Thymus (tissue), 11 donors: ENCODE data around the gene ADAMTS5. TPM values are rescaled to one million over a fixed set of nuclear protein-coding genes. Genes with fewer than 3 reads are reported as not detected.
A peak's percentile ranks its signal among the peaks of the same experiment; 100 is the strongest.

Source experiments
- DNase-seq, 9 donors: peaks; one replicate each; pipeline ENCODE4 v3.0.0-alpha.2; 2013; ENCODE audit warnings: low spot score in 9 of 9, low read depth in 6 of 9, missing footprints in 1 of 9
- H3K27ac ChIP-seq, 2 donors: one replicate each; pipeline ENCODE4 v1.5.1; 2013; ENCODE audit warnings: control low read depth in 1 of 2, low read depth in 1 of 2, low read length in 1 of 2, mild to moderate bottlenecking in 1 of 2, moderate library complexity in 1 of 2
- H3K27me3 ChIP-seq, 2 donors: one replicate each; pipeline ENCODE4 v1.5.1; 2013; ENCODE audit warnings: low read length in 1 of 2; ENCODE audit not compliant: control insufficient read depth in 2 of 2, insufficient read depth in 1 of 2
- H3K36me3 ChIP-seq, 2 donors: one replicate each; pipeline ENCODE4 v1.5.1; 2013; ENCODE audit warnings: low read length in 1 of 2, mild to moderate bottlenecking in 1 of 2, moderate library complexity in 1 of 2; ENCODE audit not compliant: control insufficient read depth in 2 of 2, insufficient read depth in 2 of 2
- H3K4me1 ChIP-seq, 2 donors: one replicate each; pipeline ENCODE4 v1.5.1; 2013; ENCODE audit warnings: low read length in 2 of 2; ENCODE audit not compliant: control insufficient read depth in 2 of 2, insufficient read depth in 2 of 2
- H3K4me3 ChIP-seq, 2 donors: one replicate each; pipeline ENCODE4 v1.5.1; 2013; ENCODE audit warnings: low read length in 2 of 2, control low read depth in 1 of 2, mild to moderate bottlenecking in 1 of 2
- H3K9me3 ChIP-seq, 2 donors: one replicate each; pipeline ENCODE4 v1.5.1; 2013; ENCODE audit warnings: low read length in 1 of 2, mild to moderate bottlenecking in 1 of 2; ENCODE audit not compliant: control insufficient read depth in 2 of 2, insufficient read depth in 1 of 2
- WGBS: extraction: QIAGEN DNeasy Blood & Tissue Kit; methylation state at CpG from one replicate; pipeline ENCODE4 v1.1.7; 2013; 5-methylcytosine and 5-hydroxymethylcytosine counted together
- polyA plus RNA-seq: library from polyadenylated mRNA; stranded (reverse); fragments of 200-250 nt; gene quantifications from one replicate; pipeline ENCODE4 v1.2.3, GENCODE V29; 2013
- total RNA-seq: library from RNA; stranded (reverse); fragments of 120-200 nt; gene quantifications from one replicate; pipeline ENCODE4 v1.2.4, GENCODE V29; 2013
- donor health status: healthy.

Gene ADAMTS5
- total and polyA plus RNA-seq, 2 donors = 0.52 to 0.75 TPM

DNA sequence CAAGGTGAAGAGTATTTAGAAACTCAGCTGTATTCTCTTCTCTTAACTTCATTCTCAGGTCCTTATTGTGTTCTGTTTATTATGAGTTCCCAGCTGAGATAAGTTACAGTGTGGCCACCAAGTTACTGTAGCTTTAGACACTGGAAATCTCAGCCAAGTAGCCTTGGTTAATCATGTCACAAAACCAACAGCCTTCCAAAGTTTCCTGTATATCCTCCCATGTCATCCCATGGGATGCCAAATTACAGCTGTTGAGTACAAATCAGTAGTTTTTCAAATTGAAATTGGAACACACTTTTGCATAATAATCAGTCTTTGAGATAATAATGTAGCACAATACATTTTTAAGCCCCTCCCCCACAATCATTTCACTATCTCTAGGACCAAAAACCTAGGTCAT is 10.7 kb downstream of the ADAMTS5 start:
- no peaks in the 10 kb centered on the region for H3K4me1 ChIP-seq
- no peak overlapping the region for H3K27ac ChIP-seq
- H3K27me3 ChIP-seq = no peaks in the 10 kb centered on the region
- H3K36me3 ChIP-seq = no peaks in the 10 kb centered on the region
- no peak for DNase-seq
- no peak overlapping the region for H3K4me3 ChIP-seq
- H3K9me3 ChIP-seq = no peaks in the 10 kb centered on the region

DNA sequence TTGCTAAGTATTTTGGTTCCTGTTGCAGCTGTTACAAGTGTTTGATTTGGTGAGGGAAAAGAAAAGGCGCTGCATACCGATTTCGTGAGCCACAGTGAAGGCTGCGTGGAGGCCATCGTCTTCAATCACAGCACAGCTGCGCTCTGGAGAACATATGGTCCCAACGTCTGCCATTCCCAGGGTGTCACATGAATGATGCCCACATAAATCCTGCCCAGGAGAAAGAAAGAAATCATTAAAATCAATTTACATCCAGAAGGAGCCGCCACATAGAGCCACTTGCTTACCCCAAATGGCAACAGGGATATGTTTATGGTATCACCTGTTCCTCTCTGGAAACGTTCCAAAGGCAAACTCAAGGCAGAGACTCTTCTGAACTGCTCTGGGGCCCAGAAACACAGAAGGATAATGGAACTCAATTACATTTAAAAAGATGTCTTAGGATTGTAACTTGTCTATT is 12.2 kb downstream of the ADAMTS5 start:
- 92% methylated on average over 9 of the region's 9 CpGs for WGBS
- Histone ChIP-seq H3K4me1 (no peaks in the 10 kb centered on the region), H3K27me3 (no peaks in the 10 kb centered on the region), H3K9me3 (no peaks in the 10 kb centered on the region), H3K36me3 (no peaks in the 10 kb centered on the region), H3K4me3 (no peak overlapping the region), H3K27ac (no peak overlapping the region)
- DNase-seq = no peak

DNA sequence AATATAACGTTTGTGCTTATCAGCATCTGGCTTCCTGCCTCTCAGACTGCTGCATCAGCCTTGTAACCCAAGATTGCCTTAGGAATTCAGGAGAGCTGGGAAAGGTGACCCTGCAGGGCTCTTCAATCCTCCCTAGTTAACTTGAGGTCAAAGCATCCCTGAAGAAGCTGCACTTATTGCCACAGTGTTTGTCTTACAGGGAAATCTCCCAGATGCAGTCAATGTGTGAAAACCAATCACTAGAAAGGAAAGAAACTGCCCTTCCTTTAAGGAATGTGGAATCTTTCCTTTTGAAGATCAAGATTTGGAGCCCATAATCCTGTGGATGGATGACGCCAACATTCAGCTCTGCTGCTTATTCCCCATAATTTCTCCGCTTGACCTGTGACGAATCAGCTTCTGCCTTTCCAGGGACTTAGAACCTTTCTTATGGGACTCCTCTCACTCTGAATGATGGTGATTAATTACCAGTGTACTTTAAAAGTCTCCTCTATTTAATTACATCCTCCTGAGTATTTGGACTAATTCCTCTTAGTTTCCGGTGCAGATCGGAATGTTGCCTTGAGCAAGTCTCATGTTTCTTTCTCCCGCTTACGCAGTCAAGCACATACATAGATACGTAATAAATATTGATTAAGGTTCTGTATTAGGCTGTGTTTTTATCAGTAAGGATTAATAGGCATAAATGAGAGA is 14.4 kb downstream of the ADAMTS5 start:
- H3K27ac ChIP-seq = no peak overlapping the region
- no peaks in the 10 kb centered on the region for H3K27me3 ChIP-seq
- H3K9me3 ChIP-seq = no peaks in the 10 kb centered on the region
- H3K36me3 ChIP-seq = no peaks in the 10 kb centered on the region
- no peak for DNase-seq
- WGBS = 71% methylated on average over 9 of the region's 9 CpGs
- no peaks in the 10 kb centered on the region for H3K4me1 ChIP-seq
- no peak overlapping the region for H3K4me3 ChIP-seq

DNA sequence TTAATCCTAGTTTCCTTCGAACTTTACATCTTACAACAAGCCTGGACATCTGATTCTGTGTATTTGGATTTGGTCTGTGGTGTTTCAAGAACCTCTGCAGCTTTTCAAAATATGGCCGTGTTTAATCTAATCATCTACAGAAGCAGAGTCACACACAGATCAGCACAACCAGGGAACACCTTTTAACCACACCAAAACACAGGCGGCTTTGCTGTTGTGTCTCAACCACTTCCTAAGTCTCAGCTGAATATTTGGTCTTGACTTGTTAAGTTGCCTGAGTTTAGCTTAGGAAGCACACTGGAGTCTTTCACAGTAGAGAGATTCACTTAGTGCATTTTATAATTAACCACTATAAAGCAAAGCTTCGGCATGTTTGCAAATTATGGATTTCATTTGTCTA is 17.1 kb downstream of the ADAMTS5 start:
- no peaks in the 10 kb centered on the region for H3K36me3 ChIP-seq
- H3K9me3 ChIP-seq = no peaks in the 10 kb centered on the region
- no peak overlapping the region for H3K27ac ChIP-seq
- no peaks in the 10 kb centered on the region for H3K27me3 ChIP-seq
- 83% methylated on average over 4 of the region's 4 CpGs for WGBS
- no peak overlapping the region for H3K4me3 ChIP-seq
- peak in 2 of 9 donors; percentile 8 to 31 for DNase-seq
- no peaks in the 10 kb centered on the region for H3K4me1 ChIP-seq

DNA sequence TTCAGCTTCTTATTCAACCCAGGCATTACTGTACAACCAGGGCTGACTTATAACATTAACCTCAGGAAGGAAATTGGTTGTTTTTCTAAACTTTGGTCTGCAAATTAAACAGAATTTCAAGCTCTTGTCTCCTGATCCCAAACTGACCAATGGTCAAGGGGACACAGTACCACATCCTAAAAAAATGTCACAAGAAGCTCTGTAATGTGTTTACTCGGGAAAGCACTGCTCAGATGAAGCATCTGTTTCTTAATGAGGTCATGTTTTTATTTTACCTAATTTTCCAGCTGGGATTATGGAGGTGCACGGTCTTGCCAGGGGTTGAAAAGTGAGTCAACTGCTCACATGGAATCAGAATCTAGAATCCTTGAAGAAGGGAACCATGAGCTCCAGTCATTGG is 18.7 kb downstream of the ADAMTS5 start:
- DNase-seq = no peak

DNA sequence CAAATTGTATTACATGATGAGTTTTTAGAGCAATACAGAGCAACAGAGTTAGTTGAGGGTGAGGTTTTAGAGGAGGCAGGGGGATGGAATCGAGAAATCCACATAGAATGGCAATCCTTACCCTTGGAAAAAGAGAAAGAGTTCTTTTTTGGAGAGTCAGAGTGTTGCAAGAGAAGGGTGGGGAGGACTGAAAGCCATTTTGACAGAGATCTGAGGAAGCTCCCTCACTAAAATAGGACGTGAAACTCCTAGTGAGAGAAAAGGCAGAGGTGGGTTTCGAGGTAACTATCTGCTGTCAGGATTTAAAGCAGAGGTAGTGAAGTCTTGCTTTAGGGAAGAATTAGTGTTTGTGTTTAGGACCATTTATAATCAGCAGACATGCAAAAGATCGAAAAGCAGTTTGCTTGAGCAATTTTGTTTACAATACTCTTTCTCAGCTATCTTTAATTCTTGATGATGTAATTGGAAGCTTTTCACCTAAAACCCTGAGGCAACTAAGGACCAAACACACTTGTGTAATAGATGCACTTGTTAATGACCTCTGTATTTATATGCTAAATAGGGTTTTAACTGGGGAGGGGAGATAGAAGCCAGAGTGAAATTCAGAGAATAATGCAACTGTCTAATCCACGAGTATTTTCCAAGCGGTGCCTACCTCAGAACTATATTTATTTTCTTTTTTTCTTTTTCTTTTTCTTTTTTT is 20.0 kb downstream of the ADAMTS5 start:
- H3K4me1 ChIP-seq = no peaks in the 10 kb centered on the region
- no peaks in the 10 kb centered on the region for H3K9me3 ChIP-seq
- 82% methylated on average over 6 of the region's 6 CpGs for WGBS
- no peak overlapping the region for H3K27ac ChIP-seq
- no peak overlapping the region for H3K4me3 ChIP-seq
- H3K27me3 ChIP-seq = no peaks in the 10 kb centered on the region
- H3K36me3 ChIP-seq = no peaks in the 10 kb centered on the region
- DNase-seq = no peak

More for the DNA sequence above, 18.7 kb downstream of the ADAMTS5 start:
- no peaks in the 10 kb centered on the region for H3K4me1 ChIP-seq
- 75% methylated on average over 2 of the region's 2 CpGs for WGBS
- no peak overlapping the region for H3K4me3 ChIP-seq
- no peaks in the 10 kb centered on the region for H3K9me3 ChIP-seq
- H3K36me3 ChIP-seq = no peaks in the 10 kb centered on the region
- H3K27me3 ChIP-seq = no peaks in the 10 kb centered on the region
- H3K27ac ChIP-seq = no peak overlapping the region

DNA sequence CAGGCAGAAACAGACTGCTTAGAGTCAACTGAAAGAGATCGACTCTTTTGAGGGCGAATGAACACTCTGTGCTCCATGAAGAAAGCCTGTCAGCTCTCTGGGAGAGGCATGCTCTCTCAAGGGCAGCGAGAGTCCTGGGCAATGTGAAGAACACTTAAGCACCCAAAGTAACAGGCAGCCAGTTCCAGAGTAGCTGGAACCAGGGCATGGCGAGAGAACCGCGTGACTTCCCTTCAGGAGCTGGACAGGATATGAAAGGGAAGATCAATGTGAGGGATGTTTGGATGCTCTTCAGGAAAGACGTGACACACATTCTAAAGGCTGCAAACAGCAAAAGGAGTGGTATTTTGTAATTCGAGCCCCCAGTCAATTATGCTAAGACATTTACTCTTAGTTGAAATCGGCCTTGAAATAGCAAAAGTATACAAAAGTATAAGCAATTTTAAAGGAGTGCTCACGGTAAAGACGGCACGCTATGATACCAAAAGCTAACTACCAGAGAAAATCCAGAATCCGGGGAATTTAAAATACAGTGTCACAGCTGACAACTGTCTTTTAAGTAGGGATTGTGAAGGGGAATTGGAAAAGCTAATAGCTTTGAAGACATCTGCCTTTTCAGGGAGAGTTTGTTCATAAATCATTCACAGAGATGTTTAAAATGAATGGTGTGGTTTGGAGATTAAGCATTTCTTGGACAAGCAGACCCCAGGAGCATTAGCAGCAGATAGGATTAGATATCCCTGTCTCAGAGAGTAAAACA is 20.8 kb downstream of the ADAMTS5 start:
- Histone ChIP-seq H3K27me3 (no peaks in the 10 kb centered on the region), H3K4me3 (no peak overlapping the region), H3K9me3 (no peaks in the 10 kb centered on the region), H3K36me3 (no peaks in the 10 kb centered on the region), H3K27ac (no peak overlapping the region), H3K4me1 (no peaks in the 10 kb centered on the region)
- DNase-seq = no peak
- 82% methylated on average over 13 of the region's 13 CpGs for WGBS

DNA sequence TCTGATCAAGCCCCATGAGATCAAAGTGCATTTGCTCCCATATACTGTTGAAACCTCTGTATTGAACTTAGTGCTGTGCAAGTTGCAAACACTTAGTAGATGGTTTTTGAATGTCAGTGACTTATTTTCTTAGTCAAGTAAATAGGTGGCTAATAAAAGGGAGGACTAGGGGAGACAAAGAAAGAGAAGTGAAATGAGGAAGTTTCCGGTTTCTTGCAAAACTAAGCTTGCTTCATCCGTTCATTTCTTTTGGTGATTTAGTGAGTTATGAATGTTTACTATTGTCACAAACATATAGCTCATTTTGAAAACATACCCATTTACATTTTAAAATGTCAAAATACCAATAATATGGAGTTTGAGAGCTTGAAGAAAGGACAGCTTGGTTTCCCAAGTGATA is 23.0 kb downstream of the ADAMTS5 start:
- 16% methylated on average over 2 of the region's 2 CpGs for WGBS

DNA sequence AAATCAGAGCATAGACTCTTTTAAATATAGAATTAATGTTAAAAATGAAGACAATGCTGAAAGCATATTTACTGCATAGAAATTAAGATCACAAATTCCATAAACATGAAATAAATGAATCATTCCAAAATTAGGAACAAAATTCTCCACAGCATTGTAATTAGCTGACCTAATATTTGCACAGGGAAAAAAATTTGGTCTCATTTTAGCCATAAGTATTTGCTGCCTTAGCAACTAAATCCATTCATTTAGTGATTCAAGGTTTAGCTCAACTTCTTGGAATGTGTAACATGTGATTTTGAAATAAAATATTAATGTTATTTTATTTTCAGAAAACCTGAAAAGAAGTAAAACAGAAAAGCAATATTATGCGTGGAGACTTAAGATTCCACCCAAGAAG is 25.5 kb downstream of the ADAMTS5 start:
- Histone ChIP-seq H3K4me1 (no peaks in the 10 kb centered on the region), H3K27me3 (no peaks in the 10 kb centered on the region), H3K9me3 (no peaks in the 10 kb centered on the region), H3K27ac (no peak overlapping the region), H3K4me3 (no peak overlapping the region), H3K36me3 (no peaks in the 10 kb centered on the region)
- 95% methylated on average over 1 of the region's 1 CpG for WGBS
- no peak for DNase-seq

More for the DNA sequence above, 23.0 kb downstream of the ADAMTS5 start:
- no peaks in the 10 kb centered on the region for H3K9me3 ChIP-seq
- no peaks in the 10 kb centered on the region for H3K36me3 ChIP-seq
- H3K27me3 ChIP-seq = no peaks in the 10 kb centered on the region
- H3K27ac ChIP-seq = no peak overlapping the region
- H3K4me1 ChIP-seq = no peaks in the 10 kb centered on the region
- H3K4me3 ChIP-seq = no peak overlapping the region
- DNase-seq = no peak
